HEK293 (cell line): ENCODE data around the gene GBGT1.

Source experiments
- CTCF ChIA-PET: fragments of 350-600 bp; formaldehyde crosslinking; extraction: SDS; loops from one replicate; lab custom pipeline; 2021; ENCODE audit warnings: antibody characterized with exemption; lab: Yijun Ruan, JAX
- POLR2A ChIA-PET: fragments of 300-600 bp; formaldehyde crosslinking; extraction: SDS; loops from one replicate; lab custom pipeline; 2020; ENCODE audit warnings: antibody characterized with exemption, inconsistent platforms; lab: Yijun Ruan, JAX
- H3K27ac ChIP-seq: fragments of 200-500 bp; sonication (Bioruptor generic); 2 replicates; pipeline ENCODE4 v1.5.1; 2014; ENCODE audit warnings: low read depth, low read length, control low read depth, inconsistent platforms; ENCODE audit errors: extremely low read depth
- H3K36me3 ChIP-seq, 2 experiments: fragments of 200-500 bp in 1 of 2; sonication (Bioruptor generic) in 1 of 2; 1 replicate in 1 of 2; 2 replicates in 1 of 2; pipeline ENCODE4 v1.5.1; 2014 to 2017; ENCODE audit warnings: inconsistent platforms in 2 of 2, low read length in 2 of 2; ENCODE audit not compliant: control insufficient read depth in 2 of 2, insufficient read depth in 1 of 2
- H3K4me1 ChIP-seq: fragments of 200-500 bp; sonication (Bioruptor generic); 2 replicates; pipeline ENCODE4 v1.5.1; 2014; ENCODE audit warnings: mild to moderate bottlenecking, low read length, inconsistent platforms; ENCODE audit not compliant: control insufficient read depth, insufficient read depth
- H3K4me3 ChIP-seq: 2 replicates; pipeline ENCODE4 v1.5.1; 2011; ENCODE audit warnings: low read depth, mild to moderate bottlenecking, control low read depth, low read length, moderate library complexity
- H3K9me3 ChIP-seq: fragments of 200-500 bp; sonication (Bioruptor generic); 2 replicates; pipeline ENCODE4 v1.5.1; 2014; ENCODE audit warnings: low read depth, low read length, inconsistent platforms; ENCODE audit not compliant: control insufficient read depth, insufficient read depth
- EGR2 ChIP-seq: fragments of 450-650 bp; formaldehyde crosslinking; IDR thresholded peaks from 2 replicates; pipeline ENCODE4 v1.5.1; 2016; ENCODE audit warnings: low read depth, missing biosample characterization, missing genetic modification characterization
- GLIS1 ChIP-seq: fragments of 450-650 bp; formaldehyde crosslinking; IDR thresholded peaks from 2 replicates; pipeline ENCODE4 v1.5.1; 2016; ENCODE audit warnings: missing biosample characterization, missing genetic modification characterization
- GLIS2 ChIP-seq: fragments of 450-650 bp; formaldehyde crosslinking; IDR thresholded peaks from 2 replicates; pipeline ENCODE4 v1.5.1; 2016; ENCODE audit warnings: missing biosample characterization, missing genetic modification characterization
- SETDB1 ChIP-seq: IDR thresholded peaks from one replicate; pipeline ENCODE4 v1.6.1; 2017; ENCODE audit warnings: mild to moderate bottlenecking, low read length, moderate library complexity, mixed read lengths; ENCODE audit not compliant: insufficient read length
- ZBTB48 ChIP-seq: fragments of 450-650 bp; formaldehyde crosslinking; IDR thresholded peaks from 2 replicates; pipeline ENCODE4 v1.5.1; 2016; ENCODE audit warnings: missing biosample characterization, missing genetic modification characterization
- ZFHX2 ChIP-seq: fragments of 450-650 bp; formaldehyde crosslinking; conservative IDR thresholded peaks from 2 replicates; pipeline ENCODE4 v1.5.1; 2016; ENCODE audit warnings: missing biosample characterization, missing genetic modification characterization
- ZIC2 ChIP-seq: fragments of 450-650 bp; formaldehyde crosslinking; IDR thresholded peaks from 2 replicates; pipeline ENCODE4 v1.5.1; 2016; ENCODE audit warnings: missing biosample characterization, missing genetic modification characterization
- ZNF140 ChIP-seq: fragments of 450-650 bp; formaldehyde crosslinking; IDR thresholded peaks from 2 replicates; pipeline ENCODE4 v1.5.1; 2016; ENCODE audit warnings: missing biosample characterization, missing genetic modification characterization
- ZNF169 ChIP-seq: fragments of 450-650 bp; formaldehyde crosslinking; IDR thresholded peaks from 2 replicates; pipeline ENCODE4 v1.5.1; 2016; ENCODE audit warnings: missing biosample characterization, missing genetic modification characterization
- ZNF223 ChIP-seq: fragments of 450-650 bp; formaldehyde crosslinking; IDR thresholded peaks from 2 replicates; pipeline ENCODE4 v1.5.1; 2016; ENCODE audit warnings: missing biosample characterization, missing genetic modification characterization
- ZNF23 ChIP-seq: fragments of 450-650 bp; formaldehyde crosslinking; IDR thresholded peaks from 2 replicates; pipeline ENCODE4 v1.5.1; 2016; ENCODE audit warnings: missing biosample characterization, missing genetic modification characterization, borderline replicate concordance
- ZNF341 ChIP-seq: fragments of 450-650 bp; formaldehyde crosslinking; IDR thresholded peaks from 2 replicates; pipeline ENCODE4; 2016; ENCODE audit warnings: low read depth, missing biosample characterization, missing genetic modification characterization
- ZNF394 ChIP-seq: fragments of 450-650 bp; formaldehyde crosslinking; IDR thresholded peaks from 2 replicates; pipeline ENCODE4 v1.5.1; 2016; ENCODE audit warnings: missing biosample characterization, missing genetic modification characterization, mild to moderate bottlenecking, moderate library complexity, borderline replicate concordance
- ZNF423 ChIP-seq: fragments of 450-650 bp; formaldehyde crosslinking; IDR thresholded peaks from 2 replicates; pipeline ENCODE4 v1.5.1; 2016; ENCODE audit warnings: missing biosample characterization, missing genetic modification characterization
- ZNF48 ChIP-seq: fragments of 450-650 bp; formaldehyde crosslinking; IDR thresholded peaks from 2 replicates; pipeline ENCODE4 v1.5.1; 2016; ENCODE audit warnings: missing biosample characterization, missing genetic modification characterization
- TF ChIP-seq, protein P1 (sequence below): fragments of 450-650 bp; formaldehyde crosslinking; IDR thresholded peaks from 2 replicates; pipeline ENCODE4 v1.5.1; 2016; ENCODE audit warnings: missing biosample characterization, missing genetic modification characterization
- TF ChIP-seq, protein P2 (sequence below): fragments of 450-650 bp; formaldehyde crosslinking; IDR thresholded peaks from 2 replicates; pipeline ENCODE4 v1.5.1; 2016; ENCODE audit warnings: missing biosample characterization, missing genetic modification characterization
- TF ChIP-seq, protein P3 (sequence below): fragments of 450-650 bp; formaldehyde crosslinking; IDR thresholded peaks from 2 replicates; pipeline ENCODE4 v1.5.1; 2016; ENCODE audit warnings: missing biosample characterization, missing genetic modification characterization
- TF ChIP-seq, protein P4 (sequence below): fragments of 450-650 bp; formaldehyde crosslinking; IDR thresholded peaks from 2 replicates; pipeline ENCODE4 v1.5.1; 2016; ENCODE audit warnings: missing biosample characterization, missing genetic modification characterization
- TF ChIP-seq, protein P5 (sequence below): fragments of 450-650 bp; formaldehyde crosslinking; IDR thresholded peaks from 2 replicates; pipeline ENCODE4 v1.5.1; 2016; ENCODE audit warnings: missing biosample characterization, missing genetic modification characterization

Gene GBGT1

DNA sequence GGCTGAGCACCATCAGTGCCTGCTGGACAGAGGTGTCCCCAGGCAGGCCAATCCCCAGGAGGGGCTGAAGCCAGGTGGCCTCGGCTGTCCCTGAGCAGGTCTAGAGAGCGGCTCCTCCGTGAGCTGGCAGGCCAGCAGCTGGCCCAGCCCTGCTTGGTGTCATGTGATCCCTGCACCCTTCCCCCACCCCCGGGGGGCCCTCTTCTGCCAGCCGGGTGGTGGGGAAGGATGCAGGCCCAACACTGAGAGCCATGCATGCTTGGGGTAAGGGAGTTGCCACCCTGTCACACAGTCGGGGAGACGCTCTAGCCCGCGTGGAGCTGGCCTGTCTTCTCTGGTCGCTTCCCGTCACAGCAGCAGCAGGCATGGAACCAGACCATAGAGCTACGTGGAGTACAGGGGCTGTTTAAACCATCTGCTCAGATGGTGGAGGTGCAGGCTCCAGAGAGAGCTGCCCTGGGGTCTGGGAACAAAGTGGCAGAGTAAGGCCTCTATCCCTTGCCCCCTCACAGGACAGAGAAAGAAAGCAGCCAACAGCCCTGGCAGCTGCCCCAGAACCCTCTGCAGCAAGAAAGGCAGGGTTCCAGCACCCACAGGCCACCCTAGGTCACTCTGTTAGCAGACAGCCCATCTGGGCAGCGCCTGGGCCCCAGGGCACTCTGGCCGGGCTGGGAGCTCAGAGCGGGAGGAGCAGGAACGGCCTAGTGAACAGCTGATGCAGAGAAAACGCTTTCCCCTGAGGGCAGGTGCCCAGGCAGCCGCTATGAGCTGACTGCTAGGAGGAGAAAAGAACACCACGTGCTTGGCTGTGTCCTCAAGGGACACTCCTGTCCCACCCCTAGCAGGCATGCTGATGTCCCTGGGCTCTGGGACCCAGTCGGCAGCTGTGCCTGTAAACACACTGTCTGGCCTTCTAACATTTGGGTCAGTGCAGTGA, 49.5 kb downstream of the GBGT1 start (continued):
- TF ChIP-seq, protein P1, sequence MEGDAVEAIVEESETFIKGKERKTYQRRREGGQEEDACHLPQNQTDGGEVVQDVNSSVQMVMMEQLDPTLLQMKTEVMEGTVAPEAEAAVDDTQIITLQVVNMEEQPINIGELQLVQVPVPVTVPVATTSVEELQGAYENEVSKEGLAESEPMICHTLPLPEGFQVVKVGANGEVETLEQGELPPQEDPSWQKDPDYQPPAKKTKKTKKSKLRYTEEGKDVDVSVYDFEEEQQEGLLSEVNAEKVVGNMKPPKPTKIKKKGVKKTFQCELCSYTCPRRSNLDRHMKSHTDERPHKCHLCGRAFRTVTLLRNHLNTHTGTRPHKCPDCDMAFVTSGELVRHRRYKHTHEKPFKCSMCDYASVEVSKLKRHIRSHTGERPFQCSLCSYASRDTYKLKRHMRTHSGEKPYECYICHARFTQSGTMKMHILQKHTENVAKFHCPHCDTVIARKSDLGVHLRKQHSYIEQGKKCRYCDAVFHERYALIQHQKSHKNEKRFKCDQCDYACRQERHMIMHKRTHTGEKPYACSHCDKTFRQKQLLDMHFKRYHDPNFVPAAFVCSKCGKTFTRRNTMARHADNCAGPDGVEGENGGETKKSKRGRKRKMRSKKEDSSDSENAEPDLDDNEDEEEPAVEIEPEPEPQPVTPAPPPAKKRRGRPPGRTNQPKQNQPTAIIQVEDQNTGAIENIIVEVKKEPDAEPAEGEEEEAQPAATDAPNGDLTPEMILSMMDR (tag by site-specific recombination): no peak
- TF ChIP-seq ZNF423 (tag by site-specific recombination) (peak; percentile 28; the same call in 1 of the 2 replicates), ZNF140 (tag by site-specific recombination) (no peak), ZNF394 (tag by site-specific recombination) (peak; percentile 30; the same call in 1 of the 2 replicates), ZNF223 (0 out of 2 replicates have a peak, but pooled peaks have one; percentile 17), ZNF23 (tag by site-specific recombination) (no peak), ZBTB48 (tag by site-specific recombination) (peak; percentile 80; the same call in 1 of the 2 replicates), ZNF341 (tag by site-specific recombination) (peak; percentile 95)
- TF ChIP-seq, protein P2, sequence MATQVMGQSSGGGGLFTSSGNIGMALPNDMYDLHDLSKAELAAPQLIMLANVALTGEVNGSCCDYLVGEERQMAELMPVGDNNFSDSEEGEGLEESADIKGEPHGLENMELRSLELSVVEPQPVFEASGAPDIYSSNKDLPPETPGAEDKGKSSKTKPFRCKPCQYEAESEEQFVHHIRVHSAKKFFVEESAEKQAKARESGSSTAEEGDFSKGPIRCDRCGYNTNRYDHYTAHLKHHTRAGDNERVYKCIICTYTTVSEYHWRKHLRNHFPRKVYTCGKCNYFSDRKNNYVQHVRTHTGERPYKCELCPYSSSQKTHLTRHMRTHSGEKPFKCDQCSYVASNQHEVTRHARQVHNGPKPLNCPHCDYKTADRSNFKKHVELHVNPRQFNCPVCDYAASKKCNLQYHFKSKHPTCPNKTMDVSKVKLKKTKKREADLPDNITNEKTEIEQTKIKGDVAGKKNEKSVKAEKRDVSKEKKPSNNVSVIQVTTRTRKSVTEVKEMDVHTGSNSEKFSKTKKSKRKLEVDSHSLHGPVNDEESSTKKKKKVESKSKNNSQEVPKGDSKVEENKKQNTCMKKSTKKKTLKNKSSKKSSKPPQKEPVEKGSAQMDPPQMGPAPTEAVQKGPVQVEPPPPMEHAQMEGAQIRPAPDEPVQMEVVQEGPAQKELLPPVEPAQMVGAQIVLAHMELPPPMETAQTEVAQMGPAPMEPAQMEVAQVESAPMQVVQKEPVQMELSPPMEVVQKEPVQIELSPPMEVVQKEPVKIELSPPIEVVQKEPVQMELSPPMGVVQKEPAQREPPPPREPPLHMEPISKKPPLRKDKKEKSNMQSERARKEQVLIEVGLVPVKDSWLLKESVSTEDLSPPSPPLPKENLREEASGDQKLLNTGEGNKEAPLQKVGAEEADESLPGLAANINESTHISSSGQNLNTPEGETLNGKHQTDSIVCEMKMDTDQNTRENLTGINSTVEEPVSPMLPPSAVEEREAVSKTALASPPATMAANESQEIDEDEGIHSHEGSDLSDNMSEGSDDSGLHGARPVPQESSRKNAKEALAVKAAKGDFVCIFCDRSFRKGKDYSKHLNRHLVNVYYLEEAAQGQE: 0 out of 2 replicates have a peak, but pooled peaks have one; percentile 18
- TF ChIP-seq, all 188 proteins: peak for 14

DNA sequence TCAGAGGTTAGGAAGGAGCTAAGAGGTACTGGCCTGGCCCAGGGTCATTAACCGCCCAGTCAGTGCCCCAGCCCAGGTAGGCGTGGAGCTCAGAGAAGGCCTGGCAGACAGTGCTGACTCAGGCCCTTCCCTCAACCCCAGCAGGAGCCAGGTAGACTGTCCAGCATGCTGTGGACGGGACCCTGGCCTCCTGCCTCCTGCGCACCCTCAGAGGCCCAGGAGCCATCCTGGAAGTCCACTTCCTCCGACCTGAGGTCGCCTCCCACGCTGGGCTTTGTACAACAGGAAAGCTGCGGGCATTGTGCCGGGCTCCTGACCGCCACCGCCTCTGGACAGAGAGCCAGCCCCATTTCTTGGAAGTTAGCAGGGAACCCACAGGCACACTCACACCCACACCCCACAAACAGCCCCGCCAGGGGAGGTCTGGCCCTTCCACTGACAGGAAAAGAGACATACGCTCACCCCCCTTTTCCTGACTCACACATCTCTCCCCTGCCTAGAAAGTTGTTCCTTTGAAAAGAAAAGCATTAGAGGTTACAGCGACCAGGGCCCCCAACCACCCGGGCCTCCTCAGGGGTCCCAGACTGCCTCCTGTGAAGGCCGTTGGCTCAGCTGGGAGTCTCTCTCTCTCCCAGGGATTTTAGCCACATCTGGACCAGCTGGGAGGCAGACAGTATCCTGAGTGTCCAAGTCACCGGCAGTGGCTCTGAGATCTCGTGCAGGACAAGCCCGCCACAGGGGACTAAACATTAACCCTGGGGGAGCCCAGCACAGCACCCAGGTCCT, 50.4 kb downstream of the GBGT1 start:
- Histone ChIP-seq H3K9me3 (no peaks in the 10 kb centered on the region), H3K4me3 (no peak overlapping the region), H3K27ac (no peak overlapping the region), H3K4me1 (peaks cover 12% of the 10 kb centered on the region), H3K36me3 (peaks cover 0 to 52% of the 10 kb centered on the region in 2 experiments; a peak in 1 of 3 replicates)
- ChIA-PET POLR2A (interaction anchor here (1.3 to 2.6 kb wide), 2 partner anchors 21 to 83 kb away, joined by 3 to 20 read pairs; partner anchors contain the start of gene GTF3C5), CTCF (interaction anchor here (0.7 to 22.4 kb wide), 3 partner anchors 11 to 315 kb away, joined by 3 to 342 read pairs (median 25); no protein-coding TSS in a partner anchor)
- TF ChIP-seq GLIS2 (tag by site-specific recombination) (0 out of 2 replicates have a peak, but pooled peaks have one; percentile 23), EGR2 (tag by site-specific recombination) (0 out of 2 replicates have a peak, but pooled peaks have one; percentile 4), GLIS1 (tag by site-specific recombination) (peak; percentile 80), SETDB1 (no peak), ZFHX2 (no peak), ZNF169 (tag by site-specific recombination) (no peak), ZIC2 (tag by site-specific recombination) (peak; percentile 86), ZNF48 (no peak)
- TF ChIP-seq, protein P1 (tag by site-specific recombination): no peak
- TF ChIP-seq, protein P3, sequence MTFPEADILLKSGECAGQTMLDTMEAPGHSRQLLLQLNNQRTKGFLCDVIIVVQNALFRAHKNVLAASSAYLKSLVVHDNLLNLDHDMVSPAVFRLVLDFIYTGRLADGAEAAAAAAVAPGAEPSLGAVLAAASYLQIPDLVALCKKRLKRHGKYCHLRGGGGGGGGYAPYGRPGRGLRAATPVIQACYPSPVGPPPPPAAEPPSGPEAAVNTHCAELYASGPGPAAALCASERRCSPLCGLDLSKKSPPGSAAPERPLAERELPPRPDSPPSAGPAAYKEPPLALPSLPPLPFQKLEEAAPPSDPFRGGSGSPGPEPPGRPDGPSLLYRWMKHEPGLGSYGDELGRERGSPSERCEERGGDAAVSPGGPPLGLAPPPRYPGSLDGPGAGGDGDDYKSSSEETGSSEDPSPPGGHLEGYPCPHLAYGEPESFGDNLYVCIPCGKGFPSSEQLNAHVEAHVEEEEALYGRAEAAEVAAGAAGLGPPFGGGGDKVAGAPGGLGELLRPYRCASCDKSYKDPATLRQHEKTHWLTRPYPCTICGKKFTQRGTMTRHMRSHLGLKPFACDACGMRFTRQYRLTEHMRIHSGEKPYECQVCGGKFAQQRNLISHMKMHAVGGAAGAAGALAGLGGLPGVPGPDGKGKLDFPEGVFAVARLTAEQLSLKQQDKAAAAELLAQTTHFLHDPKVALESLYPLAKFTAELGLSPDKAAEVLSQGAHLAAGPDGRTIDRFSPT (tag by site-specific recombination): no peak
- TF ChIP-seq, protein P4, sequence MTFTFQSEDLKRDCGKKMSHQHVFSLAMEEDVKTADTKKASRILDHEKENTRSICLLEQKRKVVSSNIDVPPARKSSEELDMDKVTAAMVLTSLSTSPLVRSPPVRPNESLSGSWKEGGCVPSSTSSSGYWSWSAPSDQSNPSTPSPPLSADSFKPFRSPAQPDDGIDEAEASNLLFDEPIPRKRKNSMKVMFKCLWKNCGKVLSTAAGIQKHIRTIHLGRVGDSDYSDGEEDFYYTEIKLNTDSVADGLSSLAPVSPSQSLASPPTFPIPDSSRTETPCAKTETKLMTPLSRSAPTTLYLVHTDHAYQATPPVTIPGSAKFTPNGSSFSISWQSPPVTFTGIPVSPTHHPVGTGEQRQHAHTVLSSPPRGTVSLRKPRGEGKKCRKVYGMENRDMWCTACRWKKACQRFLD (tag by site-specific recombination): no peak
- TF ChIP-seq, protein P5, sequence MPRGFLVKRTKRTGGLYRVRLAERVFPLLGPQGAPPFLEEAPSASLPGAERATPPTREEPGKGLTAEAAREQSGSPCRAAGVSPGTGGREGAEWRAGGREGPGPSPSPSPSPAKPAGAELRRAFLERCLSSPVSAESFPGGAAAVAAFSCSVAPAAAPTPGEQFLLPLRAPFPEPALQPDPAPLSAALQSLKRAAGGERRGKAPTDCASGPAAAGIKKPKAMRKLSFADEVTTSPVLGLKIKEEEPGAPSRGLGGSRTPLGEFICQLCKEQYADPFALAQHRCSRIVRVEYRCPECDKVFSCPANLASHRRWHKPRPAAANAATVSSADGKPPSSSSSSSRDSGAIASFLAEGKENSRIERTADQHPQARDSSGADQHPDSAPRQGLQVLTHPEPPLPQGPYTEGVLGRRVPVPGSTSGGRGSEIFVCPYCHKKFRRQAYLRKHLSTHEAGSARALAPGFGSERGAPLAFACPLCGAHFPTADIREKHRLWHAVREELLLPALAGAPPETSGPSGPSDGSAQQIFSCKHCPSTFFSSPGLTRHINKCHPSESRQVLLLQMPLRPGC (tag by site-specific recombination): no peak
